B cell (primary cell): ENCODE measurements around the gene ZNF580. TPM values are rescaled to one million over a fixed set of nuclear protein-coding genes. Genes with fewer than 3 reads are reported as not detected.

Experiments
- ATAC-seq: fragments of 200-7000 bp; cut with Tn5 transposase; one replicate; pipeline ENCODE4 v1.10.0; 2021; ENCODE audit warnings: low read depth, mild to moderate bottlenecking, moderate number of reproducible peaks, moderate library complexity
- CTCF ChIA-PET: fragments of 350-600 bp; sonication (Branson Sonifier 250); formaldehyde crosslinking; loops from one replicate; lab custom pipeline; 2021; ENCODE audit warnings: antibody characterized with exemption, inconsistent platforms; lab: Charles Lee
- POLR2A ChIA-PET: fragments of 350-600 bp; sonication (Branson Sonifier 250); formaldehyde crosslinking; loops from one replicate; lab custom pipeline; 2021; ENCODE audit warnings: antibody characterized with exemption; lab: Charles Lee
- DNase-seq: peaks from one replicate; pipeline ENCODE4 v3.0.0; 2013
- H2AFZ ChIP-seq: 2 replicates; pipeline ENCODE4 v1.6.1; 2012; ENCODE audit warnings: mild to moderate bottlenecking, low read depth, low read length; ENCODE audit not compliant: insufficient read depth, poor library complexity, severe bottlenecking
- H3K27ac ChIP-seq, 2 donors: 1 replicate in 1 of 2; 2 replicates in 1 of 2; pipeline ENCODE4 v1.5.1; 2012 to 2013; ENCODE audit warnings: low read length in 2 of 2, mild to moderate bottlenecking in 2 of 2, moderate library complexity in 1 of 2
- H3K27me3 ChIP-seq, 4 experiments: fragments of 200-600 bp in 1 of 4; sonication (generic) in 1 of 4; replicated peaks in 1 of 4; 1 replicate in 2 of 4; 2 replicates in 2 of 4; pipeline versions ENCODE4 v1.6.1 to v1.7.0; 2013 to 2016; ENCODE audit warnings: low read length in 3 of 4, mild to moderate bottlenecking in 2 of 4, mixed read lengths in 1 of 4, moderate library complexity in 1 of 4; ENCODE audit not compliant: insufficient read depth in 4 of 4, control insufficient read depth in 3 of 4; ENCODE audit errors: control extremely low read depth in 1 of 4
- H3K36me3 ChIP-seq, 2 experiments: replicated peaks in 1 of 2; 1 replicate in 1 of 2; 2 replicates in 1 of 2; pipeline versions ENCODE4 v1.6.1 to v1.7.1; 2013; ENCODE audit warnings: low read length in 1 of 2; ENCODE audit not compliant: insufficient read depth in 2 of 2, control insufficient read depth in 1 of 2; ENCODE audit errors: control extremely low read depth in 1 of 2, extremely low read depth in 1 of 2
- H3K4me1 ChIP-seq, 2 donors: fragments of 200-600 bp in 1 of 2; sonication (generic) in 1 of 2; 1 replicate in 1 of 2; 2 replicates in 1 of 2; pipeline versions ENCODE4 v1.5.1 to v1.6.1; 2013 to 2017; ENCODE audit warnings: low read length in 2 of 2; ENCODE audit not compliant: control insufficient read depth in 2 of 2, insufficient read depth in 2 of 2
- H3K4me2 ChIP-seq: replicated peaks from 2 replicates; pipeline ENCODE3; 2012; ENCODE audit warnings: mild to moderate bottlenecking, low read depth, low read length; ENCODE audit not compliant: poor library complexity, severe bottlenecking
- H3K4me3 ChIP-seq, 5 experiments: fragments of 200-600 bp in 1 of 5; sonication (generic) in 1 of 5; 1 replicate in 3 of 5; 2 replicates in 2 of 5; pipeline versions ENCODE4 v1.5.1 to v1.7.0; 2011 to 2016; ENCODE audit warnings: low read length in 4 of 5, mild to moderate bottlenecking in 4 of 5, low read depth in 2 of 5, control low read depth in 1 of 5, moderate library complexity in 1 of 5; ENCODE audit not compliant: insufficient read depth in 1 of 5; ENCODE audit errors: control extremely low read depth in 1 of 5, extremely low read depth in 1 of 5
- H3K79me2 ChIP-seq: fragments of 200-600 bp; sonication (generic); one replicate; pipeline ENCODE4 v1.6.0; 2016; ENCODE audit warnings: low read length; ENCODE audit not compliant: control insufficient read depth, insufficient read depth
- H3K9ac ChIP-seq: fragments of 200-600 bp; sonication (generic); 2 replicates; pipeline ENCODE4 v1.6.1; 2017; ENCODE audit warnings: mild to moderate bottlenecking, low read length, moderate library complexity
- H3K9me3 ChIP-seq, 3 donors: one replicate each; pipeline versions ENCODE4 v1.6.1 to v1.7.1; 2013; ENCODE audit warnings: low read length in 2 of 3; ENCODE audit not compliant: control insufficient read depth in 2 of 3, insufficient read depth in 1 of 3; ENCODE audit errors: control extremely low read depth in 1 of 3
- H4K20me1 ChIP-seq: 2 replicates; pipeline ENCODE4 v1.6.0; 2012; ENCODE audit warnings: mild to moderate bottlenecking, low read length; ENCODE audit not compliant: insufficient read depth, control insufficient read depth, poor library complexity, severe bottlenecking
- H3K27ac Mint-ChIP-seq: one replicate; pipeline ENCODE4 v1.8.0; 2021; ENCODE audit warnings: mixed read lengths
- H3K27me3 Mint-ChIP-seq: one replicate; pipeline ENCODE4 v1.8.0; 2021; ENCODE audit warnings: mixed read lengths
- H3K4me1 Mint-ChIP-seq: one replicate; pipeline ENCODE4 v1.8.0; 2021; ENCODE audit warnings: mixed read lengths
- H3K4me3 Mint-ChIP-seq: one replicate; pipeline ENCODE4 v1.8.0; 2021; ENCODE audit warnings: mixed read lengths
- H3K9me3 Mint-ChIP-seq: one replicate; pipeline ENCODE4 v1.8.0; 2022; ENCODE audit warnings: mixed read lengths; ENCODE audit not compliant: insufficient read depth
- EZH2 ChIP-seq: IDR thresholded peaks from 2 replicates; pipeline ENCODE4 v1.6.1; 2012; ENCODE audit warnings: borderline replicate concordance, low read depth, mild to moderate bottlenecking, moderate library complexity, low read length; ENCODE audit not compliant: insufficient read depth, poor library complexity, severe bottlenecking
- WGBS: methylation state at CpG from one replicate; pipeline ENCODE4 v1.1.5; 2013; ENCODE audit warnings: missing lambda C conversion rate; ENCODE audit not compliant: insufficient coverage; 5-methylcytosine and 5-hydroxymethylcytosine counted together
- intact Hi-C: fragments of 100-400 bp; cut with micrococcal nuclease; formaldehyde crosslinking; loops from one replicate; pipeline ENCODE4 v1.10.0; 2022
- polyA plus RNA-seq: library from polyadenylated mRNA; depleted of rRNA; stranded (reverse); fragments of >200 nt; gene quantifications from 2 replicates; pipeline ENCODE4 v1.2.3, GENCODE V29; 2012
- total RNA-seq, 2 donors: library from RNA; stranded (reverse); fragments of 120-200 nt in 1 of 2; gene quantifications; 1 replicate in 1 of 2; 2 replicates in 1 of 2; pipeline versions ENCODE4 v1.2.3 to v1.2.4, GENCODE V29; 2013 to 2022
- TF ChIP-seq, protein P1 (sequence below): fragments of 200-600 bp; IDR thresholded peaks from one replicate; pipeline ENCODE4 v1.8.0; 2022; ENCODE audit warnings: antibody characterized with exemption, mild to moderate bottlenecking

The ZNF580 gene
- total and polyA plus RNA-seq, 2 donors (not counting 1 experiment from before 2014, with no cell fraction given): 69.8 to 101 TPM

DNA sequence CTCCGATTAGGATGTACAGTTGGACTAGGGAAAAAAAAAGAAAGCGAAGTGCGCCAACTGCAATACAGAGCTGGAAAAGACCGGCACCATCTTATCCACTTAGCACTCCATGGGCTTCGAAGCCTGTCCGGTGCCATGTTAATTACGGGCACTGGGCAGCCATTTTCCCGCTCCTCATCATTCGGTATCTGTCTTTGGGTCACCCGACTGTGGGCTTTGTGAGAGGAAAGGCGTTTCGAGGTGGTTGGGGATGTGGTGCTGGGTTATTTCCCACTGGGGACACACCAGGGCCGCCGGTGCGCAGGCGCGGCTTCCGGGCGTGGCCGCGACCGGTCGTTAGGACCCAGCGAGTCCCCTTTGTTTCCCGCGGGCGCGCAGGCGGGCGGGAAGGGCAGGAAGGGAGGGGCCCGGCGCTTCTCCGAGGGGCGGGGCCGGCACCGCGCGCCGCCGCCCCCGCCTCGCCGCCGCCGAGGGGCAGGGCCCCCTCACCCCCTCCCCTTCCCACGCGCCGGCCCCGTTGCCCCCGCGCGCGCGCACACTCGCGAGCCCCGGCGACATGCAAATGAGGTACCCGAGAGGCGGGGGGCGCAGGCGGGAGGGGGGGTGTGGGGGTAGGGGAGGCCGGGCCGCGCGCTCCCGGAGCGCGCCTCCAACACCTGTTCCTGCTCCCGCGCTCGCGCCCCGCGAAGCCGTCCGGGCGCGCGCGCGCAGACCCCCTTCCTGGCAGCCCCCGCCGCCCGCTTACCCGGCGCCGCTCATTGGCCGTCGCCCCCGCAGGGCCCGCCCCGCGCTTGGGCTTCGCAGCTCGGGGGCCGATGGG, 40.8 kb upstream of the ZNF580 start, which contains the start of gene ZNF524:
Gene ZNF524, plus strand, starts transcription at position 447 of the 820 bp plus-strand sequence. CDS start 1,825 bp downstream, outside the sequence.
- peaks cover 28% of the 10 kb centered on the region for H3K4me1 Mint-ChIP-seq
- Histone ChIP-seq H4K20me1 (no peaks in the 10 kb centered on the region), H3K9me3 (peaks cover 0 to 8% (median 0%) of the 10 kb centered on the region in 3 donors), H3K79me2 (peaks cover 4% of the 10 kb centered on the region), H3K4me3 (peak within 1 kb of the TSS; percentile 59 to 97 (median 82)), H2AFZ (peak within 1 kb of the TSS; percentile 92), H3K4me2 (peak within 1 kb of the TSS; percentile 83), H3K36me3 (peaks cover 0 to 16% of the 10 kb centered on the region in 2 experiments), H3K4me1 (peaks cover 10 to 27% of the 10 kb centered on the region in 2 donors), H3K27ac (peak within 1 kb of the TSS; percentile 86 to 94), H3K27me3 (no peaks in the 10 kb centered on the region), H3K9ac (peak within 1 kb of the TSS; percentile 88)
- intact Hi-C loops: loop anchor here (1.0 to 10.0 kb wide), 7 partner anchors 13 to 345 kb away; partner anchors contain the start of genes BRSK1, HSPBP1, PPP6R1 and UBE2S
- CTCF ChIA-PET: interaction anchor here (0.6 to 2.0 kb wide), 12 partner anchors 16 to 132 kb away, joined by 3 to 11 read pairs (median 3); no protein-coding TSS in a partner anchor
- ATAC-seq (peak; percentile 53), DNase-seq (peak; percentile 98)
- H3K27me3 Mint-ChIP-seq: no peaks in the 10 kb centered on the region
- POLR2A ChIA-PET: interaction anchor here (0.6 to 2.8 kb wide), 25 partner anchors 12 to 595 kb away, joined by 3 to 58 read pairs (median 4); partner anchors contain the start of genes HSPBP1, ISOC2, KMT5C and PPP6R1
- H3K4me3 Mint-ChIP-seq: peak within 1 kb of the TSS; percentile 100
- WGBS: under 1% methylated on average over 65 of the region's 97 CpGs
- TF ChIP-seq EZH2: no peak
- TF ChIP-seq, protein P1, sequence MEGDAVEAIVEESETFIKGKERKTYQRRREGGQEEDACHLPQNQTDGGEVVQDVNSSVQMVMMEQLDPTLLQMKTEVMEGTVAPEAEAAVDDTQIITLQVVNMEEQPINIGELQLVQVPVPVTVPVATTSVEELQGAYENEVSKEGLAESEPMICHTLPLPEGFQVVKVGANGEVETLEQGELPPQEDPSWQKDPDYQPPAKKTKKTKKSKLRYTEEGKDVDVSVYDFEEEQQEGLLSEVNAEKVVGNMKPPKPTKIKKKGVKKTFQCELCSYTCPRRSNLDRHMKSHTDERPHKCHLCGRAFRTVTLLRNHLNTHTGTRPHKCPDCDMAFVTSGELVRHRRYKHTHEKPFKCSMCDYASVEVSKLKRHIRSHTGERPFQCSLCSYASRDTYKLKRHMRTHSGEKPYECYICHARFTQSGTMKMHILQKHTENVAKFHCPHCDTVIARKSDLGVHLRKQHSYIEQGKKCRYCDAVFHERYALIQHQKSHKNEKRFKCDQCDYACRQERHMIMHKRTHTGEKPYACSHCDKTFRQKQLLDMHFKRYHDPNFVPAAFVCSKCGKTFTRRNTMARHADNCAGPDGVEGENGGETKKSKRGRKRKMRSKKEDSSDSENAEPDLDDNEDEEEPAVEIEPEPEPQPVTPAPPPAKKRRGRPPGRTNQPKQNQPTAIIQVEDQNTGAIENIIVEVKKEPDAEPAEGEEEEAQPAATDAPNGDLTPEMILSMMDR: no peak
- H3K9me3 Mint-ChIP-seq: no peaks in the 10 kb centered on the region
- peak within 1 kb of the TSS; percentile 99 for H3K27ac Mint-ChIP-seq
